Activated CD4-positive, alpha-beta T cell treated with anti-CD3 and anti-CD28 coated beads, Interleukin-2, Interleukin-6, amounts not matched to agents 100 ng/mL and 50 ng/mL, durations not matched to agents 16 hours and 8 hours (primary cell): Measurements from ENCODE around the gene FBLN2.
"Not testable (repeated sequence)": the region's sequence is repeated elsewhere in the genome, so short reads cannot be mapped to it uniquely, and the experiment has no call there.

Source experiments
- DNase-seq: peaks from one replicate; pipeline ENCODE4 v3.0.0-alpha.2; 2020

Gene FBLN2

DNA sequence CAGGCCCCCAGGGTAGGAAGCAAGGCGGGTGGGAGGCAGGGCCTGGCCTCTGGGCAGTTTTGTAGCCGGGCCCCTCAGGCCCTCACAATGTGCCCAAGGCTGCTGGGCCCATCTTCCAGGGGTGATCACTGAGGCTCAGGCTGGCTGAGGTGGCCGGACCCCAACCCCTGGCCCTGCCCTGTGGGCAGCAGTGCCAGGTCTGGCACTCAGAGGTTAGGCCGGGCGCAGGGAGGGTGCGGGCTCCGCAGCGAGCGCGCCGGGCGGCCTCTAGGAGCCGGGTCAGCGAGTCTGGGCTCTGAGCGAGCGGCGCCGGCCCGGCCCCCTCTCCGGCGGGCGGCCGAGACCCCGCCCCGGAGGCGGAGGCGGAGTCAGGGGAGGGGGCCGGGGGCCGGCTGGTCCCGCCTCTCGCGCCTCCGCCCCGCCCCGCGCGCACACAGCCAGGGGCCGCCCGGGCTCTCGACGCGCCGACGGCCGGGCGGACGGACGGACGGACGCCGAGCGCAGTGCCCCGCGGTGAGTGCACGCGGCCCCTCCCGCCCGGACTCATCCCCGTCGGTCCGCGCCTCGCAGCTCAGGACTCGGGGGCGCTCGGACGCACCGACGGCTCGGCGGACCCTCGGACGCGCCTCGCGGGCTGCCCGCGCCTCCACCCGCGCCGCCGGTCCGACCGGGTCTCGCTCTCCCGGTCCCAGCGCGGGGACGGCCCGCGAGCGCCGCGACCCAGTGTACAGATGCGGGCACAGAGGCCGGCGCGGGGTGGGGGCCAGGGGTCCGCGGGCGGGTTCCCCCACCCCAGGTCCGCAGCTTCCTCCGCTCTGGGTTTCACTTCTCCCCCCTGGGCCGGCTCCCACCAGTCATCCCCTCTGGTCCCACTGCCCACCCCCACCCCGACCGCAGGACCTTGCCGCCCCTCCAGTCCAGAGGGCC lies at the start of gene FBLN2:
FBLN2 (plus strand) TSS at position 430 of the 927 bp plus-strand sequence. CDS start 21,231 bp downstream, outside the sequence.
- peak; percentile 10 for DNase-seq

DNA sequence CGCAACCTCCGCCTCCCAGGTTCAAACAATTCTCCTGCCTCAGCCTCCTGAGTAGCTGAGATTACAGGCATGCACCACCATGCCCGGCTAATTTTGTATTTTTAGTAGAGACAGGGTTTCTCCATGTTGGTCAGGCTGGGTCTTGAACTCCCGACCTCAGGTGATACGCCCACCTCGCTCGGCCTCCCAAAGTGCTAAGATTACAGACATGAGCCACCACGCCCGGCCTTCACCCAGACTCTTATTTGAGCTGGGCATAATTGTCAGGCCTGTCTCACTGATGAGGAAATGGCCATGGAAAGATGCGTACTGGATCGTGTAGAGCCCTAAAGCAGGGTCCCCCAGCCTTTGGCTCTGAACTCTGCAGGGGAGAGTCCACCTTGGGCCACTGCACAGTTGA lies 49.7 kb upstream of the FBLN2 start:
- not testable (repeated sequence) for DNase-seq

GRCh38 chr3:13500133-13500885 lies 48.6 kb upstream of the FBLN2 start:
- DNase-seq, result peak; percentile 9

GRCh38 chr3:13501056-13501455 lies 47.9 kb upstream of the FBLN2 start:
- DNase-seq, result no peak

- no peak for DNase-seq
These were observed 47.4 kb upstream of the FBLN2 start for GRCh38 chr3:13501521-13501920.

GRCh38 chr3:13501958-13502790 lies 46.8 kb upstream of the FBLN2 start:
- no peak for DNase-seq

DNA sequence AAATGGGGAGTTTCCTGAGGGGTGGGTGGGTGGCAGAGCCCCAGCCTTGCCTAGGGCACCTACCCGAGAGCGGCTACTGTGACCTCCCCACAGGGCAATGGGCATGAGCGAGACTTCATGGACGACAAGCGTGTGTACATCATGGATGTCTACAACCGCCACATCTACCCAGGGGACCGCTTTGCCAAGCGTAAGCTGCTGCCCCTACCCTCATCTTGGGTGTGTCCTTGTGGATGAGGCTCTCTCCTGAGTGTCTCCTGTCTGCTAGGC lies 46.2 kb upstream of the FBLN2 start:
- DNase-seq, result no peak

DNA sequence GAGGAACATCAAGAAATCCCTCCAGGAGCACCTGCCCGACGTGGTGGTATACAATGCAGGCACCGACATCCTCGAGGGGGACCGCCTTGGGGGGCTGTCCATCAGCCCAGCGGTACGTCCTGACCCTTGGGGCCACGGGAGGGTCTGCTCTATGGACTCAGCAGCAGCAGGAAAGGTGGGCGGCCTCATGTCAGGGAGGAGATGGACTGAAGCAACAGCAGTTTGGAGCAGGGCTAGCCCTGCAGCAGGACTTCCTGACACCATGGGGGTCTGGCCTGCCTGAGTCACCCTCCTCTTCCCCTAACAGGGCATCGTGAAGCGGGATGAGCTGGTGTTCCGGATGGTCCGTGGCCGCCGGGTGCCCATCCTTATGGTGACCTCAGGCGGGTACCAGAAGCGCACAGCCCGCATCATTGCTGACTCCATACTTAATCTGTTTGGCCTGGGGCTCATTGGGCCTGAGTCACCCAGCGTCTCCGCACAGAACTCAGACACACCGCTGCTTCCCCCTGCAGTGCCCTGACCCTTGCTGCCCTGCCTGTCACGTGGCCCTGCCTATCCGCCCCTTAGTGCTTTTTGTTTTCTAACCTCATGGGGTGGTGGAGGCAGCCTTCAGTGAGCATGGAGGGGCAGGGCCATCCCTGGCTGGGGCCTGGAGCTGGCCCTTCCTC lies 44.6 kb upstream of the FBLN2 start:
- no peak for DNase-seq

DNA sequence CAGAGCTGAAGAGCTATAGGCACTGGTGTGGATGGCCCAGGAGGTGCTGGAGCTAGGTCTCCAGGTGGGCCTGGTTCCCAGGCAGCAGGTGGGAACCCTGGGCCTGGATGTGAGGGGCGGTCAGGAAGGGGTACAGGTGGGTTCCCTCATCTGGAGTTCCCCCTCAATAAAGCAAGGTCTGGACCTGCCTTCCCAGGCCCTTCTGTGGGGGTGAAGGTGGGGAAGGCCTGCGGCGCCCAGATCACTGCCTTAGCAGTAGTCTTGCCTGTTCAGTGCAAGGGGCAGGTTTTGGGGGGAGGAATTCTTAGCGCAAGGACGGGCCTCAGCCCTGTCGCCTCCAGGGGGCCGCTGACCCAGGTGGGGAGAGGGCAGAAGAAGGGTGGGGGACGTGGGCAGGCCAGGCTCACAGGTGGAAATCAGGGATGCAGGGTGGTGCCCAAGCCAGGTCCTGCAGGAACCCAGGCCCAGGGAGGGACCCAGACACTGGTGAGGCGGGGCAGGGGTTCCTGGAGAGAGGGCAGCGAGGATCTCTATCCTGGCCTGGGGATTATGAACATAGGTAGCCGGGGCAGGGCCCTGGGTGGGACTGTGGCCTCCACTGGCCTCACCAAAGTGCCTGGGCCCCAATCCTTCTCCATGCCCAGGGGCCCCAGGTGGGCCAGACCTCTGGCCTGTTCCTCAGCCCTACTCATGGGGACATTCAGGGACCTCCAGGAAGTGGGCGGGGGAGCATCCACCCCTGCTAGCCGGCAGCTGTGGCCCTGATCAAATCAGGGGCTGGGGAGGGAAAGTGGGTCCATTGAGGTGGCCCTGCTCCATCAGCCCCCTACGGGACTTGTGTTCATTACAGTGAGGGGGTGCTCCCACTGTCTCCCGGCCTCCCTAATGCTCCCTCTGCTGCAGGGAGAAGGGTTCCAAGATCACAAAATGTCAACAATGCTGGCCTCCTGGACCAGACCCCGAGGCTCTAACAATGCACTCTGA lies 43.5 kb upstream of the FBLN2 start:
- no peak for DNase-seq

DNA sequence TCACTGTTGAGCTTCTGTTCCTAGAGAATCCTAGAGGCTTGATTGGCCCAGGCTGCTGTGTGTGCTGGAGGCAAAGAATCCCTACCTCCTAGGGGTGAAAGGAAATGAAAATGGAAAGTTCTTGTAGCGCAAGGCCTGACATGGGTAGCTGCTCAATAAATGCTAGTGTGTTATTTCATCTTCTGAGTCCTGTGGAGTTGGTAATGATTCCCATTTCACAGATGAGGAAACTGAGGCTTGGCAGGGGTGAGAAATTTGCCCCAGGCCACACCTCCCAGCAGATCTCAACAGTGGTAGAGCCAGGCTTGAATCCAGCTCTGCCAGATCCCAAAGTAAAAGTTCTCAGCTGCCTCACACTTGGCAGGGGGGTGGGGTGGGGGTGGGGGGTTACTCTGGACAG lies 42.7 kb upstream of the FBLN2 start:
- no peak for DNase-seq

DNA sequence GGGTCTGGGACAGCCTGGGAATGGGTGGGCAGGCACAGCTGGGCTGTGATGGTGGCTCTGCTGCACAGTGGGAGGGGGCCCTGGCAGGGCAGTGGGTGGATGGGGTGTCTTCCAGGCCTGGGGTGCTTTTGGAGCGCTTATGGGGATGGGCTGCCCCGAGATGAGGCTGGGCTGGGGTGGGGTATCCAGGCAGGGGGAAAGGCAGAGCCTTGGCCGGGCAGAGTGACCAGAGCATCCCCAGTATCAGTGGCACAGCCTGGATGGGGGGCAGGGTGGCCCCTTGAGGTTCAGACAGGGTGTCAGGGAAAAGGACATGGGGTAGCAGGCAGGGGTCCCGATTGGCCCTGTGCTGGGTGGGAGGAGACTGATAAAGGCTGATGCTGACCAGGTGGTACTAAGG lies 42.2 kb upstream of the FBLN2 start:
- no peak for DNase-seq

GRCh38 chr3:13507247-13507569 lies 41.7 kb upstream of the FBLN2 start:
- no peak for DNase-seq

GRCh38 chr3:13507570-13508339 lies 41.2 kb upstream of the FBLN2 start:
- DNase-seq, result no peak

- DNase-seq, result no peak
These were observed 40.4 kb upstream of the FBLN2 start for GRCh38 chr3:13508496-13508895.

DNA sequence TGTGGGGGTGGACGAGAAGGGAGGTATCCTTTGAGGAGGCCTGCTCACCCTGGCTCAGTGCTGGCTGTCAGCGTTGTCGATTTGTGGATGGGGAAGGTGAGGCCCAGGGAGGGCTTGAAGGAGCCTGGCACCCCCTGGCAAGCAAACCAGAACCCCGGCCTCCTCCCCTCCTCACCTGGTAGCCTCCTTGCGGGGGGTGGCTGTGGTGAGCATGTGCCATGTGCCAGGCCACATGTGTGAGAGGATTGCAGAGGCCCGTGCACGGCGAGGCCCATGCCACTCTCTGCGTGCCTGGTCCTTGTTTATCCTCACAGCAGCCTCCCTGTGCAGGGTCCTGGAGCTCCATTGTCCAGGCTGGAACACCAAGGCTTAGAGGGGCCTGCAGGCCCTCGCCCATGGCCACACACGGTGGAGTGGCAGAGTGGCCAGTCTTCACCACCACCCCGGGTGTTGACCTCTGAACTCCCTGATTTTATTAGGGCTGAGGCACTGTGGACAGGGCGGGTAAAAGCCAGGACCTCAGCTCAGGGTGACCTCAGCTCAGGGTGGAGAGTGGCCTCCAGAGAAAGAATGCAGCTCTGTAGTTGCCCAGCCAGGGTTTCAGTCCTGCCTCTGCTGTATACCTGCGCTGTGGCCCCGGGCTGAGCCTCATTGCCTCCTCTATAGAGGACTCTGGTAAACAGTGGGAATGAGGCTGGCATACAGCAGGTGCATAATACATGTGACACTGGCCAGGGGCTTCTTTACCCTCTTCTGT lies 39.7 kb upstream of the FBLN2 start:
- DNase-seq, result no peak

DNA sequence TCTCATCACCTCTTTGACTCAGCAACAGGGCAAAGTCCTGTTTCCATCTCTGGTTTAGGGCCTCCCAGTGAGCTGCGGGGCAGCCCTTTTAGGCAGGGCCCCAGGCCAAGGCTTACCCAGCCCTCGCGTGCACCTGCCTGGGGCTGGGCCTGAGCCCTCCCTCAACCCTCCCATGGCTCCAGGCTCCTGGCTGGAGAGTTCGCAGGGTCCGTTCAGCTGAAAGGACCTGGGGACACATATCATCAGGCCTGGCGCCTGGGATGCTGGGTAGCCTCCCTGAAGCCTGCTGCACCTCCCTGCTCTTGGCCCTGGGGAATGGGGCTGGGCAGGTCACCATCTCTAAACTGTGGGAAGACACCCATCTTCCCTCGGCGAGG lies 39.1 kb upstream of the FBLN2 start:
- no peak for DNase-seq

DNA sequence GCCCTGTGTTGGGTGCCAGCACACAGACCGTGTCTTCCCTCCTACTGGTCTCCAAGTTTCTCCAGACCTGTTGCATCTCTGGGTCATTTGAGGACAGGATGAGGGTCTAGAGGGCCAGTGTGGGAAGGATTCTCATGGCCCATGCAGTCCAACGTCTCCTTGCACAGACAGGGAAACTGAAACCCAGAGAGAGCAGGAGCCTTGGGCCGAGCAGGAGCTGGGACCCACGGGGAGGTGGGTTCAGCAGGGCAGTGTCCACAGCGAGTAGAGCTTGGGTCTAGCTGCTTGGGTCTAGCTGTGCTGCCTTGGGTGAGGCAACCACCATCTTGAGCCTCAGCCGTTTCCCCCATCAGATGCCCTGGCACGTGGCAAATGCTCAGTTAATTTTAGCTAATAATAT lies 36.5 kb upstream of the FBLN2 start:
- DNase-seq, result no peak

DNA sequence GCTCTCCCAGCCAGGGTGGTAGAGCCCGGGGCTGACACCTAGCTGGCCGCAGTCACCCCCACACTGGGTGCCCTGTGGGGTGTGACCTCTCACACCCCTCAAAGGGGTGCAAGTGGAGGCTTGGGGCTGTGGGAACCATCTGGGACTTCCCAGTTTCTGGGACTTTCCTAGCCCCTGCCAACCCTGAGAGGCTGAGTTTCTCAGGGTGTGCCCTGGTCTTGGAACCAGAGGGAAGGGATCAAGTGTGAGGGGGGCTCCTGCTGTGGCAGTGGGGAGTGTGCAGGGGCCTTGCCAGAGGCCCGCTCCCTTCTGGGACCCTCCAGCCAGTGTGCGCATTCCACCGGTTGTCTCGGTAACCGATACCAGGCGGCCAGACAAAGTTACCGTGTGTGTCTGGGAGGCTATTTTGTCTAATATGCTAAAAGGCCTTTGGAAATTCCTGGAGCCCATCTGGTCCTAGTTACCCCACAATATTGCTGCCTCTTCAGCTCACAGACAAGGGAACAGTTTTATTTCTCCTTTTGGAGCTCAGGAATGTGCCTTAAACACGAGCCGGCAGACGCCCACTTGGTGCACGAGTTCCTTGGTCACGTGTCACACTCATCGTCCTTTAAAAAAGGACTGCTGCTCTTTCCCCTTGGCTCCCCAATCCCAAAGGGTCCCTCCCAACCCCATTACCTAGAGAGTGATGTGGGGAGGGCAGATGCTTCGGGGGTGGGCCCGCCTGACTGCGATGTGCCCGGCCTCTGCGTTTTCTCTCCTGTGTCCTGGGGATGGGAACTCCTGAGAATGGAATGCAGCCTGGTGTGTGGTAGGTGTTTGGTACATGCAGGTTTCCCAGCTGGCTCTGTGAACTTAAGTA lies 35.6 kb upstream of the FBLN2 start:
- no peak for DNase-seq

GRCh38 chr3:13513913-13514517 lies 34.9 kb upstream of the FBLN2 start:
- DNase-seq, result no peak
